GM19025 (cell line): Measurements from ENCODE around the gene SMARCD2.
"Not testable (repeated sequence)": the region's sequence is repeated elsewhere in the genome, so short reads cannot be mapped to it uniquely, and the experiment has no call there.

Experiments used
- ATAC-seq: cut with Tn5 transposase; IDR thresholded peaks from one replicate; pipeline ENCODE4 v1.9.1; 2021; ENCODE audit warnings: mild to moderate bottlenecking, low read depth, moderate library complexity; ENCODE audit not compliant: unreplicated experiment

SMARCD2 gene

DNA sequence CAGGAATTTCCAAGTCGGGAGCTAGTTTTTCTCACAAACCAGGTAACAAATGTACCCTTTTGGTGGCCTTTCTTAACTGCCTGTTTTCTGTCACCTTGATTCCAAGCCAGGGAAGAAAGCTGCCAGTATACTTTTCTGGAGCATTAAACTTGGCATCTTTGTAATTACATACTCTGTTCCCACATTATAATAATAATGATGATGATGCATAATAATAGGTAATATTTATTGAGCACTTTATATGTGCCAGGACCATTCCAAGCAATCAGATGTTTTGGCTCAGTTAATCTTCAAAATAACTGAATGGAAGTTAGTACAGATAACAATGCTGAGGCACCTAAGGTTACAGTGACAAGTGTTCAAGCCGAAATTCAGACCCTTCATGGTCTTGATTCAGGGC is 26.4 kb downstream of the SMARCD2 start:
- ATAC-seq, result no peak

DNA sequence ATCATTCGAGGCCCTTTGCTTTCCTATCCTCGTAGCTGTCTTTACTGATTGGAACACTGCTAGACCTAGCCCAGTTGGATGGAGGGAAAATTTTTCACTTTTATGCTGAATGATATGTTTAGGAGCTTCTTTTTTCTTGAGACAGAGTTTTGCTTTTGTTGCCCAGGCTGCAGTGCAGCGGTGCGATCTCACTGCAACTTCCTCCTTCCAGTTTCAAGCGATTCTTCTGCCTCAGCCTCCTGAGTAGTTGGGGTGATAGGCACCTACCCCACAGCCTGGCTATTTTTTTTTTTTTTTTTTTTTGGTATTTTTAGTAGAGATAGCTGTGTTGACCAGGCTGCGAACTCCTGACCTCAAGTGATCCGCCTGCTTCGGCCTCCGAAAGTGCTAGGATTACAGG is 32.5 kb downstream of the SMARCD2 start:
- no peak for ATAC-seq

DNA sequence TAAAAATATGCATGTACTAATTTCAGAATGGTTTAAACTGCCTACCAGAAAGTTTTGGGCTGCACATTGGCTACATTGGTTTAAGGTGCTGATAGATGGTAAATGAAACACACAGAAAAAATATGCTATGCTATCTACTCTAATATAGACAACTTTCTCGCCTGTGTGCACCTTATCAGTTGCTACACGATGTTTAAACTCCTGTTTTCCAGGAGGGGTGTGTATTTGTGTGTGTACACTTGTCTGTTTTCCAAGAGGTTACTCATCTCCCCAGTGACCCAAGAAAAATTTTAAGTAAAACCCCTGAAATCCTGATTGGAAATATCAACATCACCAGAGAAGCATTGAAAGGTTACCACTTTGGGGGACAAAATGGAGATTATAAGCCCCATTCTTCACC is 36.9 kb downstream of the SMARCD2 start:
- no peak for ATAC-seq

DNA sequence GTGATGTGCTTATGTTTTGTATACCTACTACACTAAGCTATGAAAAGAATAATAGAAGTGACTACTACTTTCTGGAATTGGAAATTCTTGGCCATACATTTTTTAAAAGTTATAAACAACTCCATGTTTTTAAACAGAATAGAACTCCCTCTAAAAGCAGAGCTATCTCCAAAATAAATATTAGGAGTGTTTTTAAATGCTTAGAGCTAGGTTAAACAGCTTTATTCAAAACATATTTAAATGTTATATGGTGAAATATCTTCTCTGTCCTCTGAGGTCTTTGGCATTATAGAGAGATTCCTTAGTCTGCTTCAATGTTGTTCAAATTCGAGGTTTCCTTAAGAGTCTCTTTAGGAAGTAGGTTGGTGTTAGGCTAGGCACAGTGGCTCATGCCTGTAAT is 38.2 kb downstream of the SMARCD2 start:
- ATAC-seq, result no peak

DNA sequence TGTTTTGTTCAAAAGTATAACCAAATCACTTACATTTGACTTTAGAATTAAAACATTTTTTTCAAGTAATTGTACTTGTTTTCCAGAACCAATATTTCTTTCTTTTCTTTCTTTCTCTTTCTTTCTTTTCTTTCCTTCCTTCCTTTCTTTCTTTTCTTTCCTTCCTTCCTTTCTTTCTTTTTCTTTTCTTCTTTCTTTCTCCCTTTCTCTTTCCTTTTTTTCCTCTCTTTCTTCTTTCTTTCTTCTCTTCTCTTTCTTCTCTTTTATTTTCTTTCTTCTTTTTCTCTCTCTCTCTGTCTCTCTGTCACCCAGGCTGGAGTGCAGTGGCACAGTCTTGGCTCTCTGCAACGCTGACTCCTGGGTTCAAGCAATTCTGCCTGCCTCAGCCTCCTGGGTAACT is 41.7 kb downstream of the SMARCD2 start:
- no peak for ATAC-seq

DNA sequence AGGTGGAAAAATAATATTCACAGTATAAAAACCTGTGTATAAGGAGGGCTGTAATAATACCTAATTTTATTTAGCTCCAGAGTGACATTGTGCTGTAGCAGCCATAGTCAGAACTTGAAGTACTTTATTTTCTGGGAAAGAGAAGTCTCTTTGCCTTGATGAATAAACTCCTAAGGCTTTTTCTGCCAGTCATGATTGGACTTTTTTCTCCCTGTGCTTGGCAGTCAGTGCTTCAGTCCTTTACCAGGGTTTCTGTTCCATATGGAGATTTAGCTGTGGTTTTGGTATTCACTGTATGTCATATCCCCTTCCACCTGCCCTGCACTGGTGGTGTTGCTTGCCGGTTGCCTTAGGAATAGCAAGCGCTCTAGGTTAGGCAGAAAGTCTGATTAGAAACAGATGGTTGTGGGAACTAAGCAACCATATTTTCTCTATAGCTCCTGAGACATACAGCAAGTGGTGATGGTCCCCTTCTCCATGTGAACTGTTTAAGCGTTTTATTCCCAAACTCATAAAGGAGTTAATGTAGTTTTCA is 43.8 kb downstream of the SMARCD2 start:
- no peak for ATAC-seq

DNA sequence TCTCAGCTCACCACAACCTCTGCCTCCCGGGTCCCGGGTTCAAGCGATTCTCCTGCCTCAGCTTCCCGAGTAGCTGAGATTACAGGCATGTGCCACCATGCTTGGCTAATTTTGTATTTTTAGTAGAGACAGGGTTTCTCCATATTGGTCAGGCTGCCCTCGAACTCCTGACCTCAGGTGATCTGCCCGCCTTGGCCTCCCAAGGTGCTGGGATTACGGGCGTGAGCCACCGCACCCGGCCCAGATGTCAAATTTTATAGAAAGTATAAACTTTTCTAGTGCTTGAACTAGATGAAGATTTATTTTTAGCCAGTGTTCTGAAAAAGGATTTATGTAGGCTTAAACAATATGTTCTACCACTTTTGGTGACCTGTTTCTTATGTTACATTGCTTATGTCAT is 46.1 kb downstream of the SMARCD2 start:
- ATAC-seq, result not testable (repeated sequence)

DNA sequence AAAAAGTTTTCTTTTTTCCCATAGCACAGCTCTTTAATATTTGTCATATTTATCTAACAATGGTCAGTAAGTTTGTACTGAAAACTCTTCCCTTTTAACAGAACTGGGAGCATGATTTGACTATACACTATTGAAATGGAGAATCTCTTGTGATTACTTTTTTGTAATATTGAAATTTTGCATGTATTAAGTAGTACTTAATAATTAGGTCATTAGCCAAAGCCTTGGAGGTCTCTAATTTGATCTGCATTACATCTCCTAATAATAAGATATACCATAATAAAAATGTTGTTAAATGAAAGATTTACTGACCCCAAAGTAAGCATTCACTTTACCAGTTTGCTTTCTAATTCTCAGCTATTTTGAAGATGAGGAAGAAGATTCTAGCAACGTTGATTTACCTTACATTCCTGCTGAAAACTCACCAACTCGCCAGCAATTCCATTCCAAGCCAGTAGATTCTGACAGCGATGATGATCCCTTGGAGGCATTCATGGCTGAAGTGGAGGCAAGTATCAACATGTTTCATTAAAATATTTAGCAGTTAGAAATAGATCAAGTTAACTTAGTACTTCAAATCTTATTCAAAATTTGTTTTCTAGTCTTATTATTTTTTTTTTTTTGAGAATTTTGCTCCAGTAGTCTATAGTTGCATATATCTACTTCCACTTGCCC is 50.3 kb downstream of the SMARCD2 start:
- ATAC-seq, result no peak

DNA sequence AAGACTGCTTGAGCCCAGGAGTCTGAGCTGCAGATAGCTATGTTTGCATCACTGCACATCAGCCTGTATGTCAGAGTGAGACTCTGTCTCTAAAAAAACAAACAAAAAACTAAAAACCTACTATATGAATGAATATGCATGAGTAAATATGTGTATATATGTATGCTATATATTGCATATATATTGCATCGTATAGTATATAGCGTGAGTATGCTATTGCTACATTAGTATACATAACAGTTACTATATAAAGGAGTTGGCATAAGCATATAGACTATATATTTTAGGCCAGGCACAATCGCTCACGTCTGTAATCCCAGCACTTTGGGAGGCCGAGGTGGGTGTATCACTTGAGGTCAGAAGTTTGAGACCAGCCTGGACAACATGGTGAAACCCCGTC is 52.4 kb downstream of the SMARCD2 start:
- ATAC-seq, result no peak

DNA sequence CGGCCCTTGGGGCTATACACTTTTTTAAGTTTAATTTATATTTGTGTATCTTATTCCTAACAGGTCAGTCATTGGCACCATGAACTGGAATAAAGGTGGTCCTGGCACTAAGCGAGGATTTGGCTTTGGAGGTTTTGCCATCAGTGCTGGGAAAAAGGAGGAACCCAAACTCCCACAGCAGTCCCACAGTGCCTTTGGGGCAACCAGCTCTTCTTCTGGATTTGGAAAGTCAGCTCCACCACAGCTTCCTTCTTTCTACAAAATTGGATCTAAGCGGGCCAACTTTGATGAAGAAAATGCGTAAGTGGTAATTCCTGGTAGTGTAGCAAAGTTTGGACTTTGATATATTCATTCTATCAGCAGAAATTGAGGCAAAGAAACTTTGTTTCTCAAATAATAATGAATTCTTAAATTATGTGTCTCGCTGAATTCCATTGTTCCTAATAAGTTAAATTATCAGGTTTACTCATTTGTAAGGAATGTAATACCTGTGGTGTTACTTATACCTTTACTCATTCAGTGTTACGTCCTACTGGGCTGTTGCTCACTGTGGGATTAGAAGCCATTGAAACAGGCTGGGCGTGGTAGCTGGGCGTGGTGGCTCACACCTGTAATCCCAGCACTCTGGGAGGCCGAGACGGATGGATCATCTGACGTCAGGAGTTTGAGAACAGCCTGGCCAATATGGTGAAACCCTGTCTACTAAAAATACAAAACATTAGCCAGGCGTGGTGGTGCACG is 55.3 kb downstream of the SMARCD2 start:
- no peak for ATAC-seq

DNA sequence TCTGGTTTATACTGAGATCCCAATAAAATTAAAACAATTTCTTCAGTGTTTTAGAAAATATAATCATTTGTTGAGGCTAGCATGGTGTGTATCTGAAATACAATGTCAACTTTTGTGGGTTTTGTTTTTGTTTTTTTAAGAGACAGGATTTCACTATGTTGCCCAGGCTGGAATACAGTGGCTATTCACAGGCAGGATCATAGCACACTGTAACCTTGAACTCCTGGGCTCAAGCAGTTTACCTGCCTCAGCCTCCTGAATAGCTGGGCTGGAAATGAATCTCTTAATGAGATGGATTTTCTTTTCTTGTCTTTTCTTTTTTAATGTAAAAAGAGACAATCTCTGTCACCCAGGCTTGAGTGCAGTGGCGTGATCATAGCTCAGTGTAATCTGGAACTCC is 56.4 kb downstream of the SMARCD2 start:
- no peak for ATAC-seq

DNA sequence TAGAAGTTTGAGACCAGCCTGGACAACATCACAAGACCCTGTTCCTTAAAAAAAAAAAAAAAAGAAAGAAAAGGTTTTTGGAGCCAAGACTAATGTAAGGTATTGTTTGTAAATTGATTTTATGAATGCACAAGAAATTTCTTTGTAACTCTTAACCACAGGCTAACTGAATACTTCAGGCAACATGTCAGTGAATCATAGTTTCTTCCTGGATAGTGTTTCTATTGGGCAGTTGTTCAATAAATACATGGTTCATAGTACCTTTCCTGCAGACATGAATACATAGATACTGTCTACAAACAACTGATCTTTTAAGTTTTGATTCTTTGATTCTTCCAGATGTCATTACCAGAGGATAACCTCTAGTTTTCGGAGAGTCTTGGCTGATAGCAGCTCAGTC is 56.9 kb downstream of the SMARCD2 start:
- no peak for ATAC-seq

DNA sequence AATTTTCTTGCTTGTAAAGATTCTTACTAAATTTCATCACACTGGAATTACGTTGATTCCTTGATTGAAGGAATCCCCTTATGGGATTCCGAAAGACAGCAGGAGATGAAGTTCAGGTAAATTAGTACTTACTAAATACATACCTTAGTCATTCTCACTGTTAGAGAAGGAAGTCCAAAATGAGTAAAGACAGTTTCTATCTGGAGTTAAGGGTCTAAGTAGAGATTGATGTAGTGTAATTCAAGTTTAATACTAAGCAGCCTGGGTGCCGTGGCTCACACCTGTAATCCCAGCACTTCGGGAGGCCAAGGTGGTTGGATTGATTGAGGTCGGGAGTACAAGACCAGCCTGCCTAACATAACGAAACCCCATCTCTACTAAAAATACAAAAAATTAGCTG is 59.0 kb downstream of the SMARCD2 start:
- no peak for ATAC-seq
